Ovary (tissue), 3 donors: ENCODE data around the gene AADACL4.

Source experiments
- CTCF ChIP-seq, 3 donors: fragments of 450-650 bp in 2 of 3; fragments of 200-600 bp in 1 of 3; IDR thresholded peaks; one replicate each; pipeline versions ENCODE4 v1.5.1 to v1.8.0; 2016 to 2022; ENCODE audit warnings: antibody characterized with exemption in 3 of 3, mild to moderate bottlenecking in 1 of 3
- EP300 ChIP-seq: sonication (generic); formaldehyde crosslinking; IDR thresholded peaks from one replicate; pipeline ENCODE4 v1.6.1; 2017; ENCODE audit warnings: antibody characterized with exemption
- POLR2A ChIP-seq: fragments of 450-650 bp; IDR thresholded peaks from one replicate; pipeline ENCODE4 v1.6.1; 2017; ENCODE audit warnings: antibody characterized with exemption, mild to moderate bottlenecking, moderate library complexity
- donor health status: DM: no; HTN: no; CAD: no.

DNA sequence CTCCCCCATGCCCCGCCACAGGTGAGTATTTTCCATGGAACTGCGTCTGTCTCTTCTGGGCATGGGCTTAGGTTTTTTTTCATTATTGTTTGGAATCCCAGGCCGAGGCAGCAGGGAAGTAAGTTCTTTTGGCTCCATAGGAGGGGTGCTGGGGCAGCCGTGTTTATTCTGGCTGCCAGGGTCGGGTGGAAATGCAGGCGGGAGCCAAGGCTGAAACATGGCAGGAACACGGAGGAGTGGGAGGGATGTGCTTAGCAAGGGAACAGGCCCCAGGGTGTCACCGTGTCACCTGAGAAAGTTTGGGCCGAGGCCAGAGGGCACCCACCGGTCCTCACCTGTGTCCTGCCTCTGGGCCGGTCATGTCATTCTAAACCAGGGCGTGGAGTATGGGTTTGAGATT is 21.4 kb upstream of the AADACL4 start:
- TF ChIP-seq POLR2A (no peak), CTCF (IDR thresholded peaks at IDR 0.05) (no peak), EP300 (no peak)
